ENCODE results near the gene FAT2.

Gene FAT2

GRCh38 chr5:151551985-151552384 is 39.1 kb downstream of the FAT2 start:
- TF ChIP-seq CTCF (IDR thresholded peaks at IDR 0.05; ENCODE audit: low read depth, low read length): no peak
- DNase-seq (ENCODE audit: extremely low read depth, low read depth): no peak

- no peak for TF ChIP-seq CTCF (IDR thresholded peaks at IDR 0.05; ENCODE audit: low read depth, low read length)
- DNase-seq (ENCODE audit: extremely low read depth, low read depth): no peak
Measured at GRCh38 chr5:151550146-151550545, 41.0 kb downstream of the FAT2 start.

- TF ChIP-seq CTCF (IDR thresholded peaks at IDR 0.05; ENCODE audit: low read depth, low read length): no peak
- no peak for DNase-seq (ENCODE audit: extremely low read depth, low read depth)
Measured at GRCh38 chr5:151549713-151550112, 41.4 kb downstream of the FAT2 start.

GRCh38 chr5:151547364-151547763 is 43.8 kb downstream of the FAT2 start:
- TF ChIP-seq CTCF (IDR thresholded peaks at IDR 0.05; ENCODE audit: low read depth, low read length): no peak
- no peak for DNase-seq (ENCODE audit: extremely low read depth, low read depth)

GRCh38 chr5:151541571-151541970 is 49.6 kb downstream of the FAT2 start:
- no peak for DNase-seq (ENCODE audit: extremely low read depth, low read depth)
- TF ChIP-seq CTCF (IDR thresholded peaks at IDR 0.05; ENCODE audit: low read depth, low read length): no peak

Data from AG09319 (cell line).